ENCODE measurements around the gene CD163L1.

CD163L1 gene

DNA sequence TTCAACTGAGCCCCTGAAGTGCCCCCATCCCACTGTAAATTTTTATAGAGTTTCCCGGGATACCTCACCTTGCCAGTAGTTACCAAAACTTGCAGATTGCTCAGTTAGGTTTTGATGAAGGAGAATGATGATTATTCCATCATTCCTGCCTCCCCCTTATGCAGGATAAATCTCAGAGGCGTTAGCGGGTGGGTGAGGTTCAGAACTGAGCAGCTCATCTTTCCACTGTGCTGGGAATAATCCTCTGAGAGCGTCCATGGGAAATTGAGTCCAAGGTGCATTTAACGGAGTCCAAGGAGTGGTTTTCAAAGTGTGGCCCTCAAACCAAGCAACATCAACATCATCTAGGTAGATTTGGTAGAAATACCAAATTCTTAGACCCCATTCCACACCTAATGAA lies 121.4 kb downstream of the CD163L1 start:
- DNase-seq = no peak

DNA sequence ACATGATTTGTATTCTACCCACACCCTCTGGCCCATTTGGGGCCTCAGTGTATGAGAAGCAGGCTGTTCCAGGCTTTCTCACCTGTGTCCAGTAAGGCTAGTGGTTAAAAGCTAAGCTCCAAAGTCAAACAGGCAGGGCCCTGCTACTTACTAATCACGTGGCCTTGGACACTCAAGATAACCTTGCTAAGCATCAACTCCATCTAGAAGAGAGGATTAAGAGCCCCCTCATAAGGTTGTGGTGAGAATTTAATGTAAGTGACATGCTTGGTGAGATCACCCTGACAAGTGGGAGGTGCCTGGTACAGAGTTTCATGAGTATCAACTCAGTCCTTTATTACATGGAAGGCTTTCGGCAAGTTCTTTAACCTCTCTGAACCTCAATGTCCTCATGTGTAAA lies 122.3 kb downstream of the CD163L1 start:
- DNase-seq = no peak

DNA sequence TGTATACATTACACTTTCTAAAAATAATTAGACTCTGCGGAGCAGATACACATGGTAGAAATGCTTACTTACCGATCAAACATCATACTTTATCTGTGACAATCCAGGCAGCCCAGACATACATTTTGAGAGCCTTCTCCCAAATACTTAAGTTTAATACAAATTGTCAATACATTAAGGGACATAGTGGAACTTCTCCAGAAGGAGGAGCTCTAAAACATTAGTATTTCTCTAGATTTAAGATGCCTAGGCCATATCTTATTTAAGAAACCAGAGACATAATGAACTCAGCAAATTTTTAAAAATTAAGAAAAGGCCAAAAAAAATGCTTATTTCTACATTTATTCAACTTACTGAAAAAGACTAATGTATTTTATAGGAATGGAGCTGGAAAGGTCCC lies 124.0 kb downstream of the CD163L1 start:
- DNase-seq = peak in 2 of 4 experiments; percentile 17 to 22

DNA sequence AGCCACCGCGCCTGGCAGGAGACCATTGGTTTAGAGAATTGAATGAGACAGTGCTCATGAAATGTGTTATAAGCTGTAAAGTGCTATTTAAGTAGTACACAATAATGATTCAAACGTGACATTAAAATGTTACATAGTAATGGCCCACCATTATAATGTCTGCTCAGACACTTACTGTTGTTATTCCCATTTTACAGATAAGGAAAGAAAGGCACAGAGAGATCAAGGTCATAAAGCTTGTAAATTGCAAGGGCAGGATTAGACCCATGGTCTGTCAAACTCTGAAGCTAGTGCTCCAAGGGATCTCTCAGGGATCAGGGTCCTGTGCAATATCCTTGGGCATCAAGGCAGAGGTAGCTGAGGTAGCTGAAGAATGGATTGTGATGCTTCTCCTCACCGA lies 133.9 kb downstream of the CD163L1 start:
- no peak for DNase-seq

All from suppressor macrophage (primary cell).